Stimulated activated CD8-positive, alpha-beta memory T cell treated with anti-CD3 and anti-CD28 coated beads, Interleukin-4, amount 100 ng/mL, for 24 hours (primary cell): ENCODE results near the gene LHFPL3.

Experiments
- DNase-seq: peaks from one replicate; pipeline ENCODE4 v3.0.0-alpha.2; 2020; ENCODE audit warnings: low read depth

Gene LHFPL3

GRCh38 chr7:104371216-104371979, 43.0 kb downstream of the LHFPL3 start:
- no peak for DNase-seq

- no peak for DNase-seq
Observed at GRCh38 chr7:104371980-104372357, 43.6 kb downstream of the LHFPL3 start.

GRCh38 chr7:104382616-104383015, 54.2 kb downstream of the LHFPL3 start:
- DNase-seq = no peak

- DNase-seq = no peak
Observed at GRCh38 chr7:104386943-104387342, 58.5 kb downstream of the LHFPL3 start.

DNA sequence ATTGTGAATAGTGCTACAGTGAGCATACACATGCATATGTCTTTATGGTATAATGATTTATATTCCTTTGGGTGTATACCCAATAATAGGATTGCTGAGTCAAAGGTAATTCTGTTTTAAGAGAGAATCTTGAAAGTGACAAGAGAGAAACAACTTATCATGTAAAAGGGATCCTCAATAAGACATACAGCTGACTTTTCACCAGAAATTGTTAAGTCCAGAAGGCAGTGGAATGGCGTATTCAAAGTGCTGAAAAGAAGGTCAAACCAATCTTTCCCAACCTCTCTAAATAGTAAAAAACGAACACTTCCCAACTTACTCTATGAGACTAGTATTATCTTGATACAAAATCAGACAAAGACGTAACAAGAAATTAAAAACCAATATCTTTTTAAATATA, 59.8 kb downstream of the LHFPL3 start:
- no peak for DNase-seq

- no peak for DNase-seq
Observed at GRCh38 chr7:104395162-104395561, 66.8 kb downstream of the LHFPL3 start.

DNA sequence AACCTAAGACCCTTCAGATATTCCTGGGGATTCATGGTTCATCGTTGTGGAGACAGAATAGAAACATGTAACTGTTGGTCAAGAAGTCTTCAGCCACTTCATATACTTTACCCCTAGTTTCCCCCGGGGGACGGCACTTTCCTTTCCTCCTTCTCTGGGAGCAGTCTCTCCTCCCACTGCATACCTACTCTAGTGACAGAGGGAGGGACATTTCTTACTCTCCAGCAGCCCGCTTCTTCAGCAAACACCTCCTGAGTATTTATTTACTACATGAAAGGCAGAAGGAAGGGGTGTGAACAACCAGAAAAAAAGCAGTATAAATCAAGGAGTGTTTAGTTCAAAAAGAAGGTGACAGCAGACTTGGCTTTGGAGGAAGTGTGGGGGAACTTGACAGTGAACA, 69.0 kb downstream of the LHFPL3 start:
- no peak for DNase-seq

- DNase-seq = no peak
Observed at GRCh38 chr7:104408371-104408770, 80.0 kb downstream of the LHFPL3 start.

DNA sequence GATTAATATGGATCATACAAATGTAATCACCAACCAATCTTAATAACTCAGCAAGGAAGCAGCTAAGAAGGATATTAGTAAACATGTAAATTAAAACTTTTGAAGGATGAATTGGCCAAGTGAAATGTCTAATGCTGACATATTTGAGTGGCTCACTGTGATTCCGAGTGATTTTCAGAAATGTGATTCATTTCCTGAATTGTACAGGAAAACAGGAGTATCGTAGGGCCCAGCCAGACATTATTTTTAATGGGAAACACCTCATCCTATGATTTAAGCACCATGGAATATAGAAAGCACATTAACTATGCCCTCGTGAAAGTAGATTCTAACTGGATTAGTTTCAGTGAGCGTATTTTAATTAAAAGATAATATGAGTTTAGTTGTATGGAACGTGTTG, 82.3 kb downstream of the LHFPL3 start:
- no peak for DNase-seq

DNA sequence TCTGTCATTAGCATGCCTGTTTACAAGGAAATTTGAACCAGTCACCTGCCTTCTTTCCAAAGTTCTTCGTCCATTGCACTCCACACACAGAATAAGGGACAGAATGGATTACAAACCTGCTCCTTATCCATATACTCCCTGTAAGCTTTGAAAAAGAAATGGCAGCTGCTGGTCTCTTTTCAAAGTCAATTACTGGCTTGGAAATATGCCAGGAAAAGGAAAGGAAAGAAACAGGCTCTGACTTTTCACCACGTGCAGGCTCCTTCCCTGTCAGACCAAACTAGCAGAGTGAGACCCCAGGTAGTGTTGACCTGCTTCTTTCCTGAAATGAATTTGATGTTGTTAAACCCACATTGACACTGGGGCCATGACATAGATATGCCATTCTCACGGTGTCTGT, 84.5 kb downstream of the LHFPL3 start:
- no peak for DNase-seq

DNA sequence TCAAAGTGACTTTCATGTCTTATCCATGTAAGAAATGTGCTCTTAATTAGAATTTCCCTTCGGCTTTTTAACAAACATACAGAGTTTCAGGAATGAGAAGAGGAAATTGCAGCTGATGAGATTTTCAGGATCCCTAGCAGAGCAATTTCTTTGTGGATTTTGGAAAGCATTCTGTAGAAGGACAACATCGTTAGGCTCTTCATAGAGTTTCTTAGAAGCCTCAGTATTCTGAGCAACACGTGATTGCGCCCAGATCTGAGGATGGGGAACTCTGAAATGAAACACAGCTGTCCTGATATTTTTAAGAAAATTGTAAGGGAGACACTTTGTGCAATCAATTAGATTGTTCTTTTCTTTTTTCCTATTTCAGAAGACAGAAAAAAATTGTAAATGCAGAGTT, 85.8 kb downstream of the LHFPL3 start:
- no peak for DNase-seq

DNA sequence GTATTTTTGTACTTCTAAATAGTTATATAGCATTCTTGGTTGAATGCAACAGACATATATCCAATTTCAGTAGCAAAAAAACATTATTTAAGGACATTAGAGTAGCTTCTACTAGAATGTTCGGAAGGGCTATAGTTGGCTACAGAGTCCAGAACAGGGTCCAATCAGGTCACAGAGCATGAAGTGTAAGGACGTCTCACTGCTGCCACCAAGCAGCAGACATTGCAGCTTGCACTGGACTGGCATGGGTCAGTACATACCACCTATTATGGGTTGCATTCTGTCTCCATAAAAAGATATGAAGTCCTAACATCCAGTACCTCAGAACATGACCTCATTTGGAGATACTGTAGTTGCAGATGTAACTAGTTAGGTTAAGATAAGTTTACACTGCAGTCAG, 87.3 kb downstream of the LHFPL3 start:
- no peak for DNase-seq

- DNase-seq = no peak
Observed at GRCh38 chr7:104416866-104417393, 88.5 kb downstream of the LHFPL3 start.

- DNase-seq = no peak
Observed at GRCh38 chr7:104431930-104432329, 103.5 kb downstream of the LHFPL3 start.

DNA sequence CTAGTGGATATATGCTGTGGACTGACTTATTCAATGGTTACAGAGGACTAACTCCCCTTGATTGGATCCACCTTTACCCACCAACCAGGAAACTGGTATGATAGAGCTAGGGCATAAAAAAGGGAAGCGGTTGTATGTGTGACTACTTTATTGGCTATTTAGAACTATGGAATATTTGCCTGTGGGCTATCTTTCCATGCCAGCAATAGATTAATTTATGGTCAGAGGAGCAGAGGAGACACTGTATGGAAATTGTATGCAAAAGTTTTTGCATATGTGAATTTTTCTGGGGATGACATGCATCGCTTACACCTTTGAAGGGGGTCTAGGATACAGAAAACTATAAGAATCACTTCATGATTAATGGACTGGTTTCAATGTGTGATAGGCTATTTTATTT, 105.7 kb downstream of the LHFPL3 start:
- no peak for DNase-seq

DNA sequence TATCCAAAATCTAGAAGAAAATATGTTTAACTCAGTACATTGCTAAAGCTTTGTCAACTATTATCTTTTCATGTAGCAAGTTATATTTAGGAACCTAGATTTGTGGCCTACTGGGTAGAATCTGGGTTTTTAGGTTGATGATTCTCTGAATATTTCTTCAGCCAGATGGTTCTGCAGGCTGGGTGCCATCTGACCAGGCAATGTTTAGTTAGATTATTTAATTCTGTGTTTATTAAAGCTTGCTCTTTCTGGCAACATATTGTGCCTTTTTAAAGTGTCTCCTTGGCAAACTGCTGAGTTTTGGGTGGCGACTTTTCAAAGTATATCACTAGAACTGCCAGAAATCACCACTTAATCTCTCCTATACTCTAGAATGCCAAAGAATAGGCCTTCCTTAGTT, 114.1 kb downstream of the LHFPL3 start:
- no peak for DNase-seq

- no peak for DNase-seq
Observed at GRCh38 chr7:104444017-104444416, 115.6 kb downstream of the LHFPL3 start.

DNA sequence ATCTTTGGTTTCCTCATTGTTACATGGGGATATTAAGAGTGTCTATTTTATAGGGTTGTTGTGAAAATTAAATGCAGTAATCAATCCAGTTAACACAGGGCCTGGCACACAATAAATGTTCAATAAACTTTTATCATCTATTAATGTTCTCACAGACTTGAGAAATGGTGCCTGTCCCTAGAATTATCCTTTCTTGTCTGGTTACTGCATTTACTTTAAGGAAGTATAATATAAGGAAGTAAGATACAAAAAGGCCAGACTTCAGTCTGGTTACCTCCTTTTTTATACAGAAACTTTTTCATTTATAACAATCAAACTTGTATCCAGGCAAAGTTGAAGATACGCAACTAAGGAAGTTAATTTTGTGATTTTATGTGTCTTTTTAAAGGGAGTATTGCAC, 117.0 kb downstream of the LHFPL3 start:
- DNase-seq = no peak

- DNase-seq = no peak
Observed at GRCh38 chr7:104450861-104451260, 122.5 kb downstream of the LHFPL3 start.

DNA sequence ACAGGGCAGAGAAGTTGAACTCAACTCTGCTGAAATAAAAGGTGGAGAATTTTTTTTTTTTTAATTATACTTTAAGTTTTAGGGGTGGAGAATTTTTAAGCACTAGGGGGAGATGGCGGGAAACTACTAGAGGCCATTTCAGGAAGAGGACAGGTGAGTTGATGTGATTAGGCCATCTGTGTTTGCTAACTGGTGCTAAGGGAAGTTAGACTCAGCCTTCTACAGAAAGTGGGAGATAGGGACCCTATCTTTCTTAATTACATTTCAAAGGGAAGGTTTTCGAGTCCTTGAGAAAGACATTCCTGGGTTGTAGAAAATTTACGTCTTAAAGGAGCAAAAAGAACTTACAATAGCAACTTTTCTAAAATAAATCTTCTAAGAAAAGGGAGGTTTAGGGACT, 124.8 kb downstream of the LHFPL3 start:
- DNase-seq = no peak

DNA sequence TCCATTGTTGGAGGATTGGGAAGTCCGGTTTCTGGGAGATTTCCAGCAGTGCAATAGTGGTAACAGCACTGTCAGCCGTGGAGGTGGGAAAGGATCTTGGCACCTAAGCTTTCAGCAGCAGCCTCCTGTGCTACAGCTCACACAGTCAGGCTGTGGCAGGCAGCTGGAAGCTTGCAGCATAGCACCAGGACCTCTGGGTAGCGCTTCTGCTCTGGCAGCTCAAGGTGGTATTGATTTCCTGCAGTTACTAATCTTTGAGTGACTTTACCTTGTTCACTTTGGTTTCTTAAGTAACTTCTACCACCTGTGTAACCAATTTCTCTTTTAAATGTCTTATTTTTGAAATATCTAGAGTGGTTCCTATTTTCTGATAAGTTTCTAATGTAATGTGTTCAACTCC, 130.5 kb downstream of the LHFPL3 start:
- DNase-seq = no peak

DNA sequence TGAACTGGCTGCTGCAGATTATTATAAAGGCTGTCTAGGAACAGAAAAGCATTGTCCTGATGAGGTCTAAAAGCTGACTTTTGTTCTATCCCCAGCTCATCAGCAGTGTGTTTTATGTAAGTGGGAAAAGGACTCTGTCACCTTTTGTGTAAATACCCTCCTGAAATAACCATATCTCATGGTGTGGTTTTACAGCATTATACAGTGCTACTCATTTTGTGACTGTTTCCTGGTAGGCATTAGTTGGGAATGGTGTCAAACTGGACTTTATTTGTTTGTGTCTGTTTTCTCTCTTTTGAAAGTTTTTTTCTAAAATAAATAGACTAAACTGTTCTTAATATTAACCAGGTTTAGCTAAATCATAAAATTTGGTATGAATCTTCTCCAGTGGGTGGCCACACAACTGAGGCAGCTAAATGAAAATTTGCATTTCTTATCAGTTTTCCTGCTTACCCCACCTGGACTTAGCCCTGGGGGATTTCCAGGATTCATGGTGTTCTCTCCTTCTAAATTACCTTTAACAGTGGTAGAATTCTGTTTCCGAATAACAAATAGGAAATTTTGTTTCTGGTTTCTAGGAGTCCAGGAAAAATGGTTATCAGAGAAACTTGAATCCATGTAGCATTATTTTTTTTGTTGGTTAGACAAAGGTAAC, 140.9 kb downstream of the LHFPL3 start:
- DNase-seq = no peak

DNA sequence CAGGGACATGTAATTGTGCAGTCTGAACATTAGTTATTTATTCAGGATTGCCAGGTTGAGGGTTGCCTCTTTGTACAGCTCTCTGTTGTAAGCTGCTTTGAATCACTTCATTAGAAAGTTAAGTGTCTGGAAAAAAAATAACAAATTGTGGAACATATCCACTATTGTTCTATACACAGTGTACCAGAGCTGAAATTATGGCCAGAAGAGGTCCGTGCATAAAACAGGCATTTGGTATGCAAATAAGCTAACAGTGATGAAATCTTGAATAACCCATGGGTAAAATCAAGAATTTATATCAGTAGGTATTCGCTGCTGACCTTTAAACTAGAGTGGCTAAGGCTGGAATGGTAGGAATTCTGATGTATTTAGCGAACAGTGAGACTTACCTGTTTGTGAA, 152.1 kb downstream of the LHFPL3 start:
- no peak for DNase-seq
